ENCODE results near the gene FBXL16. TPM values are rescaled to one million over a fixed set of nuclear protein-coding genes. Genes with fewer than 3 reads are reported as not detected.
A peak's percentile ranks its signal among the peaks of the same experiment; 100 is the strongest.

The FBXL16 gene
- total and polyA plus RNA-seq, 2 of the 13 experiments (the other 11 are each of a cell fraction or from before 2014, with no cell fraction given): 0.22 to 2.0 TPM

DNA sequence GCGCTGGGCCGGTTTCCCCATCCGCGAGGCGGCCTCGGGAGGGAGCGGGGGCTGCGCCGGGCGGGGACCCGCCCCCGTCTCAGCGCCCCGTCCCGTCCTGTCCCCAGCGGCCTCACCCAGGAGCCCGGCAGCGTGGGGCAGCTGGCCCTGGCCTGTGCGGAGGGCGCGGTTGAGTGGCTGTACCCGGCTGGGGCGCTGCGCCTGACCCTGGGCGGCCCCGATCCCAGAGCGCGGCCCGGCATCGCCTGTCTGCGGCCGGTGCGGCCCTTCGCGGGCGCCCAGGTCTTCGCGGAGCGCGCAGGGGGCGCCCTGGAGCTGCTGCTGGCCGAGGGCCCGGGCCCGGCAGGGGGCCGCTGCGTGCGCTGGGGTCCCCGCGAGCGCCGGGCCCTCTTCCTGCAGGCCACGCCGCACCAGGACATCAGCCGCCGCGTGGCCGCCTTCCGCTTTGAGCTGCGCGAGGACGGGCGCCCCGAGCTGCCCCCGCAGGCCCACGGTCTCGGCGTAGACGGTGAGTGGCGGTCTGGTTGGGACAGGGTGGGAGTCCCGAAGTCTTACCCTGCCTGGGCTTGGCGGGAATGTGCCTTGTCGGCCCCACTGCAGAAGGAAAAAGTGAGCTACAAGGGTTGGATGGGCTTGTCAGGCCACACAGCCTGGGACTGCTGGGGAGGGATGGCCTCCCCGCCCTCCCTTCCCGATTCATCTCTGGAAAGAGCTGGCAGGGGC is 10.0 kb upstream of the FBXL16 start (continued):
- TF ChIP-seq, protein P1, sequence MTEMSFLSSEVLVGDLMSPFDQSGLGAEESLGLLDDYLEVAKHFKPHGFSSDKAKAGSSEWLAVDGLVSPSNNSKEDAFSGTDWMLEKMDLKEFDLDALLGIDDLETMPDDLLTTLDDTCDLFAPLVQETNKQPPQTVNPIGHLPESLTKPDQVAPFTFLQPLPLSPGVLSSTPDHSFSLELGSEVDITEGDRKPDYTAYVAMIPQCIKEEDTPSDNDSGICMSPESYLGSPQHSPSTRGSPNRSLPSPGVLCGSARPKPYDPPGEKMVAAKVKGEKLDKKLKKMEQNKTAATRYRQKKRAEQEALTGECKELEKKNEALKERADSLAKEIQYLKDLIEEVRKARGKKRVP (CRISPR knock-in tag; IDR thresholded peaks at IDR 0.05): no peak
- no peak for TF ChIP-seq ZNF569 (CRISPR knock-in tag; IDR thresholded peaks at IDR 0.05; ENCODE audit: borderline replicate concordance)
- TF ChIP-seq KLF15 (CRISPR knock-in tag; IDR thresholded peaks at IDR 0.05; ENCODE audit: borderline replicate concordance): no peak
- no peak for TF ChIP-seq ZNF274 (CRISPR knock-in tag; IDR thresholded peaks at IDR 0.05)
- no peak for TF ChIP-seq FOXJ3 (CRISPR knock-in tag; IDR thresholded peaks at IDR 0.05; ENCODE audit: borderline replicate concordance)
- TF ChIP-seq ZNF451 (CRISPR knock-in tag; IDR thresholded peaks at IDR 0.05): 0 out of 2 replicates have a peak, but pooled peaks have one; percentile 48
- TF ChIP-seq ZNF629 (CRISPR knock-in tag; conservative IDR thresholded peaks at IDR 0.05): no peak
- no peak for TF ChIP-seq PLRG1 (conservative IDR thresholded peaks at IDR 0.05)
- TF ChIP-seq, protein P2, sequence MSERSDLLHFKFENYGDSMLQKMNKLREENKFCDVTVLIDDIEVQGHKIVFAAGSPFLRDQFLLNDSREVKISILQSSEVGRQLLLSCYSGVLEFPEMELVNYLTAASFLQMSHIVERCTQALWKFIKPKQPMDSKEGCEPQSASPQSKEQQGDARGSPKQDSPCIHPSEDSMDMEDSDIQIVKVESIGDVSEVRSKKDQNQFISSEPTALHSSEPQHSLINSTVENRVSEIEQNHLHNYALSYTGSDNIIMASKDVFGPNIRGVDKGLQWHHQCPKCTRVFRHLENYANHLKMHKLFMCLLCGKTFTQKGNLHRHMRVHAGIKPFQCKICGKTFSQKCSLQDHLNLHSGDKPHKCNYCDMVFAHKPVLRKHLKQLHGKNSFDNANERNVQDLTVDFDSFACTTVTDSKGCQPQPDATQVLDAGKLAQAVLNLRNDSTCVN (CRISPR knock-in tag; IDR thresholded peaks at IDR 0.05; ENCODE audit: borderline replicate concordance): no peak
- no peak for TF ChIP-seq FOXK2 (IDR thresholded peaks at IDR 0.05)
- TF ChIP-seq CENPX (CRISPR knock-in tag; IDR thresholded peaks at IDR 0.05): no peak
- TF ChIP-seq MTA3 (CRISPR knock-in tag; IDR thresholded peaks at IDR 0.05): 0 out of 2 replicates have a peak, but pooled peaks have one; percentile 17
- TF ChIP-seq ZNF326 (CRISPR knock-in tag; IDR thresholded peaks at IDR 0.05; ENCODE audit: borderline replicate concordance): no peak
- no peak for TF ChIP-seq MYPOP (CRISPR knock-in tag; IDR thresholded peaks at IDR 0.05)
- 0 out of 2 replicates have a peak, but pooled peaks have one; percentile 37 for TF ChIP-seq ZNF891 (CRISPR knock-in tag; IDR thresholded peaks at IDR 0.05)
- no peak for TF ChIP-seq KAT2B (IDR thresholded peaks at IDR 0.05; ENCODE audit: borderline replicate concordance, low read depth, low read length)
- no peak for TF ChIP-seq JDP2 (CRISPR knock-in tag; IDR thresholded peaks at IDR 0.05; ENCODE audit: borderline replicate concordance)
- TF ChIP-seq ZMAT3 (CRISPR knock-in tag; conservative IDR thresholded peaks at IDR 0.05): no peak
- no peak for TF ChIP-seq FOSL1 (CRISPR knock-in tag; IDR thresholded peaks at IDR 0.05; ENCODE audit: borderline replicate concordance)
- TF ChIP-seq NFYB (CRISPR knock-in tag; IDR thresholded peaks at IDR 0.05): no peak
- 0 out of 2 replicates have a peak, but pooled peaks have one; percentile 24 for TF ChIP-seq TGIF2 (CRISPR knock-in tag; IDR thresholded peaks at IDR 0.05)
- no peak for TF ChIP-seq TRAFD1 (CRISPR knock-in tag; IDR thresholded peaks at IDR 0.05; ENCODE audit: borderline replicate concordance)
- no peak for TF ChIP-seq FOXM1 (CRISPR knock-in tag; IDR thresholded peaks at IDR 0.05)
- no peak for TF ChIP-seq NR2F6 (IDR thresholded peaks at IDR 0.05)
- no peak for TF ChIP-seq NR2F6 (CRISPR knock-in tag; IDR thresholded peaks at IDR 0.05)
- no peak for TF ChIP-seq ZBTB21 (CRISPR knock-in tag; IDR thresholded peaks at IDR 0.05)
- TF ChIP-seq, protein P3, sequence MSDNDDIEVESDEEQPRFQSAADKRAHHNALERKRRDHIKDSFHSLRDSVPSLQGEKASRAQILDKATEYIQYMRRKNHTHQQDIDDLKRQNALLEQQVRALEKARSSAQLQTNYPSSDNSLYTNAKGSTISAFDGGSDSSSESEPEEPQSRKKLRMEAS (IDR thresholded peaks at IDR 0.05): 0 out of 2 replicates have a peak, but pooled peaks have one; percentile 3
- TF ChIP-seq YEATS4 (CRISPR knock-in tag; IDR thresholded peaks at IDR 0.05; ENCODE audit: borderline replicate concordance): peak; percentile 31; the same call in 1 of the 2 replicates
